ENCODE data around the gene RPL38. TPM values are rescaled to one million over a fixed set of nuclear protein-coding genes. Genes with fewer than 3 reads are reported as not detected.

Gene RPL38
- total RNA-seq, 1 donor from 2014 or later, result 724 TPM

Other genes starting within 250 kb of the RPL38 start
- gene TTYH2, start 9.9 kb downstream of the RPL38 start, total RNA-seq, result 42.6 TPM
- not detected for gene DNAI2, start 70.6 kb downstream of the RPL38 start, total RNA-seq
- gene KIF19, start 122.5 kb downstream of the RPL38 start, total RNA-seq, result 0.30 TPM
- gene BTBD17, start 158.2 kb downstream of the RPL38 start, total RNA-seq, result not detected
- 0.15 TPM for gene GPR142, start 163.8 kb downstream of the RPL38 start, total RNA-seq
- 34.4 TPM for gene GPRC5C, start 228.4 kb downstream of the RPL38 start, total RNA-seq